ENCODE results near the gene INTS12.

DNA sequence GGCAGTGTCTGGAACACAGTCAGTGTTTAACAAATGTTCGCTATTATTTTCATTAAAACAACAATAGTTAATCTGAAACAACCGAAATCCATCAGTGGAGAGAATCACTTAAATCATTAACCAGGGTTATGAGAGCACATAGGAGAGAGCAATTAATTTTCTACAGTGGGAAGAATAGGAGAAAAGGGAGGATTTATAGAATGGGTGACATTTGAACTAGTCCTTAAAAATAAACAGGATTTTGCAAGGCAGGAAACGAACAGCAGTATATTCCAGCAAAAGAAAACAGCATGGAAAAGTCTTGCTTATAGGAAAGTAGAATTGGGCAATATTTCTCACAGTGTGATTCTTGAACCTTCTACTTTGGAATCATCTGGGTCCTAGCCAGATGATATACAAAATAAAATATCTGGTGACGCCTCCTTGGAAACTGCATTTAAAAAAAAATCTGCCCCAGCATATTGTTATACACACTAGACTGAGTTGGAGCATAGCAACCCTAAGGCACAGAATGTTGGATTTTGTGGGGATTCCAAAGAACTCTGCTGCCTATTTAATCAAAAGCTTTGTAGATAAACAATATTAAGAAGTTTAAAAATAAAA, 56.1 kb downstream of the INTS12 start:
- TF ChIP-seq, protein P1, sequence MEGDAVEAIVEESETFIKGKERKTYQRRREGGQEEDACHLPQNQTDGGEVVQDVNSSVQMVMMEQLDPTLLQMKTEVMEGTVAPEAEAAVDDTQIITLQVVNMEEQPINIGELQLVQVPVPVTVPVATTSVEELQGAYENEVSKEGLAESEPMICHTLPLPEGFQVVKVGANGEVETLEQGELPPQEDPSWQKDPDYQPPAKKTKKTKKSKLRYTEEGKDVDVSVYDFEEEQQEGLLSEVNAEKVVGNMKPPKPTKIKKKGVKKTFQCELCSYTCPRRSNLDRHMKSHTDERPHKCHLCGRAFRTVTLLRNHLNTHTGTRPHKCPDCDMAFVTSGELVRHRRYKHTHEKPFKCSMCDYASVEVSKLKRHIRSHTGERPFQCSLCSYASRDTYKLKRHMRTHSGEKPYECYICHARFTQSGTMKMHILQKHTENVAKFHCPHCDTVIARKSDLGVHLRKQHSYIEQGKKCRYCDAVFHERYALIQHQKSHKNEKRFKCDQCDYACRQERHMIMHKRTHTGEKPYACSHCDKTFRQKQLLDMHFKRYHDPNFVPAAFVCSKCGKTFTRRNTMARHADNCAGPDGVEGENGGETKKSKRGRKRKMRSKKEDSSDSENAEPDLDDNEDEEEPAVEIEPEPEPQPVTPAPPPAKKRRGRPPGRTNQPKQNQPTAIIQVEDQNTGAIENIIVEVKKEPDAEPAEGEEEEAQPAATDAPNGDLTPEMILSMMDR (tag by site-specific recombination; IDR thresholded peaks at IDR 0.05), result no peak
- TF ChIP-seq, protein P2, sequence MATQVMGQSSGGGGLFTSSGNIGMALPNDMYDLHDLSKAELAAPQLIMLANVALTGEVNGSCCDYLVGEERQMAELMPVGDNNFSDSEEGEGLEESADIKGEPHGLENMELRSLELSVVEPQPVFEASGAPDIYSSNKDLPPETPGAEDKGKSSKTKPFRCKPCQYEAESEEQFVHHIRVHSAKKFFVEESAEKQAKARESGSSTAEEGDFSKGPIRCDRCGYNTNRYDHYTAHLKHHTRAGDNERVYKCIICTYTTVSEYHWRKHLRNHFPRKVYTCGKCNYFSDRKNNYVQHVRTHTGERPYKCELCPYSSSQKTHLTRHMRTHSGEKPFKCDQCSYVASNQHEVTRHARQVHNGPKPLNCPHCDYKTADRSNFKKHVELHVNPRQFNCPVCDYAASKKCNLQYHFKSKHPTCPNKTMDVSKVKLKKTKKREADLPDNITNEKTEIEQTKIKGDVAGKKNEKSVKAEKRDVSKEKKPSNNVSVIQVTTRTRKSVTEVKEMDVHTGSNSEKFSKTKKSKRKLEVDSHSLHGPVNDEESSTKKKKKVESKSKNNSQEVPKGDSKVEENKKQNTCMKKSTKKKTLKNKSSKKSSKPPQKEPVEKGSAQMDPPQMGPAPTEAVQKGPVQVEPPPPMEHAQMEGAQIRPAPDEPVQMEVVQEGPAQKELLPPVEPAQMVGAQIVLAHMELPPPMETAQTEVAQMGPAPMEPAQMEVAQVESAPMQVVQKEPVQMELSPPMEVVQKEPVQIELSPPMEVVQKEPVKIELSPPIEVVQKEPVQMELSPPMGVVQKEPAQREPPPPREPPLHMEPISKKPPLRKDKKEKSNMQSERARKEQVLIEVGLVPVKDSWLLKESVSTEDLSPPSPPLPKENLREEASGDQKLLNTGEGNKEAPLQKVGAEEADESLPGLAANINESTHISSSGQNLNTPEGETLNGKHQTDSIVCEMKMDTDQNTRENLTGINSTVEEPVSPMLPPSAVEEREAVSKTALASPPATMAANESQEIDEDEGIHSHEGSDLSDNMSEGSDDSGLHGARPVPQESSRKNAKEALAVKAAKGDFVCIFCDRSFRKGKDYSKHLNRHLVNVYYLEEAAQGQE (tag by site-specific recombination; IDR thresholded peaks at IDR 0.05), result no peak
- TF ChIP-seq ZNF624 (tag by site-specific recombination; IDR thresholded peaks at IDR 0.05) (no peak), OSR2 (tag by site-specific recombination; IDR thresholded peaks at IDR 0.05) (no peak), ZNF211 (tag by site-specific recombination; IDR thresholded peaks at IDR 0.05; ENCODE audit: low read depth) (no peak), ZBTB8A (tag by site-specific recombination; IDR thresholded peaks at IDR 0.05) (no peak), GLI4 (tag by site-specific recombination; IDR thresholded peaks at IDR 0.05) (no peak), KLF9 (tag by site-specific recombination; IDR thresholded peaks at IDR 0.05; ENCODE audit: low read depth) (no peak), TCF7L2 (IDR thresholded peaks at IDR 0.05; ENCODE audit: borderline replicate concordance, low read depth, low read length) (no peak), ZNF701 (tag by site-specific recombination; IDR thresholded peaks at IDR 0.05) (no peak)
- TF ChIP-seq, protein P3, sequence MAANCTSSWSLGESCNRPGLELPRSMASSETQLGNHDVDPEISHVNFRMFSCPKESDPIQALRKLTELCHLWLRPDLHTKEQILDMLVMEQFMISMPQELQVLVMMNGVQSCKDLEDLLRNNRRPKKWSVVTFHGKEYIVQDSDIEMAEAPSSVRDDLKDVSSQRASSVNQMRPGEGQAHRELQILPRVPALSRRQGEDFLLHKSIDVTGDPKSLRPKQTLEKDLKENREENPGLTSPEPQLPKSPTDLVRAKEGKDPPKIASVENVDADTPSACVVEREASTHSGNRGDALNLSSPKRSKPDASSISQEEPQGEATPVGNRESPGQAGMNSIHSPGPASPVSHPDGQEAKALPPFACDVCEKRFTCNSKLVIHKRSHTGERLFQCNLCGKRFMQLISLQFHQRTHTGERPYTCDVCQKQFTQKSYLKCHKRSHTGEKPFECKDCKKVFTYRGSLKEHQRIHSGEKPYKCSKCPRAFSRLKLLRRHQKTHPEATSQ (tag by site-specific recombination; IDR thresholded peaks at IDR 0.05), result no peak
- TF ChIP-seq, protein P4, sequence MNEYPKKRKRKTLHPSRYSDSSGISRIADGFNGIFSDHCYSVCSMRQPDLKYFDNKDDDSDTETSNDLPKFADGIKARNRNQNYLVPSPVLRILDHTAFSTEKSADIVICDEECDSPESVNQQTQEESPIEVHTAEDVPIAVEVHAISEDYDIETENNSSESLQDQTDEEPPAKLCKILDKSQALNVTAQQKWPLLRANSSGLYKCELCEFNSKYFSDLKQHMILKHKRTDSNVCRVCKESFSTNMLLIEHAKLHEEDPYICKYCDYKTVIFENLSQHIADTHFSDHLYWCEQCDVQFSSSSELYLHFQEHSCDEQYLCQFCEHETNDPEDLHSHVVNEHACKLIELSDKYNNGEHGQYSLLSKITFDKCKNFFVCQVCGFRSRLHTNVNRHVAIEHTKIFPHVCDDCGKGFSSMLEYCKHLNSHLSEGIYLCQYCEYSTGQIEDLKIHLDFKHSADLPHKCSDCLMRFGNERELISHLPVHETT (tag by site-specific recombination; IDR thresholded peaks at IDR 0.05), result no peak
- TF ChIP-seq, protein P5, sequence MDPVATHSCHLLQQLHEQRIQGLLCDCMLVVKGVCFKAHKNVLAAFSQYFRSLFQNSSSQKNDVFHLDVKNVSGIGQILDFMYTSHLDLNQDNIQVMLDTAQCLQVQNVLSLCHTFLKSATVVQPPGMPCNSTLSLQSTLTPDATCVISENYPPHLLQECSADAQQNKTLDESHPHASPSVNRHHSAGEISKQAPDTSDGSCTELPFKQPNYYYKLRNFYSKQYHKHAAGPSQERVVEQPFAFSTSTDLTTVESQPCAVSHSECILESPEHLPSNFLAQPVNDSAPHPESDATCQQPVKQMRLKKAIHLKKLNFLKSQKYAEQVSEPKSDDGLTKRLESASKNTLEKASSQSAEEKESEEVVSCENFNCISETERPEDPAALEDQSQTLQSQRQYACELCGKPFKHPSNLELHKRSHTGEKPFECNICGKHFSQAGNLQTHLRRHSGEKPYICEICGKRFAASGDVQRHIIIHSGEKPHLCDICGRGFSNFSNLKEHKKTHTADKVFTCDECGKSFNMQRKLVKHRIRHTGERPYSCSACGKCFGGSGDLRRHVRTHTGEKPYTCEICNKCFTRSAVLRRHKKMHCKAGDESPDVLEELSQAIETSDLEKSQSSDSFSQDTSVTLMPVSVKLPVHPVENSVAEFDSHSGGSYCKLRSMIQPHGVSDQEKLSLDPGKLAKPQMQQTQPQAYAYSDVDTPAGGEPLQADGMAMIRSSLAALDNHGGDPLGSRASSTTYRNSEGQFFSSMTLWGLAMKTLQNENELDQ (tag by site-specific recombination; IDR thresholded peaks at IDR 0.05; ENCODE audit: low read depth), result no peak

All from HEK293 (cell line).